Measurements from ENCODE around the gene GNAO1.

Gene GNAO1

DNA sequence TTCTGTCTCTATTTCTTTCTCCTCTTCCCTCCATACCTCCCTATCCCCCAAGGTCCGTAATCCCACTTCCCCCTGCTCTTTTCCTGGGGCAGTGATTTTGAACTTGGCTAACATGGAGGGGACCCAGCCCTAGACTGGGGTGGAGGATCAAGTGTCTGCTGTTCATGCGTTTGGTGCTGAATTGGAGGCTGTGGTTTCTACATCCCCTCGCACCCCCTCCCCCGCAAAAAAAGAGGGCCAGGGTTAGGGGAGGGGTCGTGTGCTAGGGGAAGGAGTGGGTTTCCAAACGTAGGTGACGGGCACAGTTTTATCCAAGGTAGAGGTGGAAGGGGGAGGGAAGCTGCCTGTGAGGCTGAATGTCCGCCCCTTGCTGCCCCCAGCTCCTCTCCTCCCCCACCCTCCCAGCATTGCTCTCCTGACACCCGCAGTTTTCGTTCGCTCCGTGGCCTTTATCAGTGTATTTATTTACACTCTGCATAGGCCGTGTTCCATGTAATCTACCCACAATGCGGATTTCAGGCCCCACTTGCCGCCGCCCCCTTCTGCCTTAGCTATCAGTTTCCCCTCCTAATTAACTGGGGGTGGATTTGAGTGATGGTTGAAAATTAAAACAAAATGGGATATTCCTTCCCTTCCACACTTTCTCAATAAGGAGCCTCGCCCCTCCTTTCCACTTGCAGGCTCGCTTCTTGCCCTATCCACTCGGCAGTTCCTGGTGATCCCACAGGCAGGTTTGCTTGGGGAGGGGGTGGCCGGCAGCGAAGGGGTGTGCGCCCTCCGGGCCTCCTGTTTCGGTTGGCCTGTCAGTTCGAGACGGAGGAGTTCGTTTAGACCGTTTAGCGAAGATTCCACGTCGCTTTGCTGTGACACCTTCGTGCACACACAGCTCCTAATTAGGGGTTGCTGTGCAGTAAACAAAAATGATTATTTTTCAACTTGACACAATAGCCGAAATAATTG, 2.0 kb downstream of the GNAO1 start:
- ChIA-PET POLR2A (interaction anchor here (1.5 kb wide), 1 partner anchor 53 kb away, joined by 3 read pairs; no protein-coding TSS in a partner anchor), CTCF (interaction anchor here (1.4 kb wide), 1 partner anchor 163 kb away, joined by 3 read pairs; no protein-coding TSS in a partner anchor)
- DNase-seq (ENCODE audit: extremely low spot score): no peak
- no peak for TF ChIP-seq TARDBP (IDR thresholded peaks at IDR 0.05)
- TF ChIP-seq, protein P1, sequence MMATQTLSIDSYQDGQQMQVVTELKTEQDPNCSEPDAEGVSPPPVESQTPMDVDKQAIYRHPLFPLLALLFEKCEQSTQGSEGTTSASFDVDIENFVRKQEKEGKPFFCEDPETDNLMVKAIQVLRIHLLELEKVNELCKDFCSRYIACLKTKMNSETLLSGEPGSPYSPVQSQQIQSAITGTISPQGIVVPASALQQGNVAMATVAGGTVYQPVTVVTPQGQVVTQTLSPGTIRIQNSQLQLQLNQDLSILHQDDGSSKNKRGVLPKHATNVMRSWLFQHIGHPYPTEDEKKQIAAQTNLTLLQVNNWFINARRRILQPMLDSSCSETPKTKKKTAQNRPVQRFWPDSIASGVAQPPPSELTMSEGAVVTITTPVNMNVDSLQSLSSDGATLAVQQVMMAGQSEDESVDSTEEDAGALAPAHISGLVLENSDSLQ (IDR thresholded peaks at IDR 0.05): no peak
- no peak for TF ChIP-seq ELF4 (IDR thresholded peaks at IDR 0.05)
- TF ChIP-seq ZNF384 (IDR thresholded peaks at IDR 0.05): no peak
- TF ChIP-seq HDGF (IDR thresholded peaks at IDR 0.05; ENCODE audit: borderline replicate concordance): no peak
- TF ChIP-seq FOXK2 (IDR thresholded peaks at IDR 0.05): no peak
- TF ChIP-seq CTBP1 (IDR thresholded peaks at IDR 0.05; ENCODE audit: borderline replicate concordance): no peak
- TF ChIP-seq BHLHE40 (IDR thresholded peaks at IDR 0.05; ENCODE audit: borderline replicate concordance): no peak
- no peak for TF ChIP-seq FOXA1 (IDR thresholded peaks at IDR 0.05)
- no peak for TF ChIP-seq SP1 (IDR thresholded peaks at IDR 0.05)
- TF ChIP-seq FOXM1 (IDR thresholded peaks at IDR 0.05; ENCODE audit: borderline replicate concordance): no peak
- no peak for TF ChIP-seq NFRKB (IDR thresholded peaks at IDR 0.05)
- TF ChIP-seq ARNT (IDR thresholded peaks at IDR 0.05): no peak

DNA sequence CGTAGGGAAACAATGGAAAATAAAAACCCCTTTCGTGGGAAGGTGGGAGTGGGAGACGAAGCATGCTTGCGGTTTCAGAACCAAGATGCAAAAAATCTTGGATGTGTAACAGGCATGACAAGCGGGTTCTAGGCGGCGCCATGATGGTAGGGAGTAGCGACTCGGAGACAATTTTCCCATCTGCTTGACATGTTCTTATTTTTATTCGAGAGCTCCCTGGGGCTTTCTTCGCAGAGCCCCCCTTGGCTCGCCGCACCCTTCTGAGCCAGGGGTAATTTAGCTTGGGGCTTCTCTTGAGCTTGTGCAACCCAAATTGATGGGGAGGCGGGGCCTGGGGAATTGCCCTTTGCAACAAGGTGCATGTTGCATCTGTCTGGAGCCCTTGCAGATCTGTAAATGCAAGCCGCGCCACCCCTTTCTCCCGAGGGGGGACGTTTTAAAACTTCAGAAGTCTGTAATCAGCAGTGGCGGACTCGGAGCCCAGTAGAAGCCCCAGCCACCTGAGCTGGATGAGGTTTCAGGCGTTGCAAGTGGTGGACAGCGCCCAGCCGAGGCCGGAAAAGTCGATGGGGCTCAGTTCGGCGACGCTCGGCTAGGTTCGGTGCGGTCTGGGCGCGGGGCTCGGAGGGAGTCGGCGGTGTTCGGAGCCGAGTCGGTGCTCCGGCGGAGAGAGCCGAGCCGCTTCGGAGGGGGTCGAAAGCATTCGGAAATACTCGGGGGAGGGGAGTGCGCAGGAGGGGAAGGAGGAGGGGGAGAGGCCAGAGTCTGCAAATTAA, 2.9 kb downstream of the GNAO1 start:
- peak; percentile 97 for DNase-seq (ENCODE audit: extremely low spot score)
- ChIA-PET POLR2A (no interaction called here), CTCF (interaction anchor here (1.4 kb wide), 1 partner anchor 162 kb away, joined by 3 read pairs; no protein-coding TSS in a partner anchor)
- TF ChIP-seq SP1 (IDR thresholded peaks at IDR 0.05) (no peak), HDGF (IDR thresholded peaks at IDR 0.05; ENCODE audit: borderline replicate concordance) (no peak), LEF1 (IDR thresholded peaks at IDR 0.05; ENCODE audit: borderline replicate concordance) (no peak)
- TF ChIP-seq, protein P1 (IDR thresholded peaks at IDR 0.05): peak; percentile 41; the same call in 1 of the 2 replicates

DNA sequence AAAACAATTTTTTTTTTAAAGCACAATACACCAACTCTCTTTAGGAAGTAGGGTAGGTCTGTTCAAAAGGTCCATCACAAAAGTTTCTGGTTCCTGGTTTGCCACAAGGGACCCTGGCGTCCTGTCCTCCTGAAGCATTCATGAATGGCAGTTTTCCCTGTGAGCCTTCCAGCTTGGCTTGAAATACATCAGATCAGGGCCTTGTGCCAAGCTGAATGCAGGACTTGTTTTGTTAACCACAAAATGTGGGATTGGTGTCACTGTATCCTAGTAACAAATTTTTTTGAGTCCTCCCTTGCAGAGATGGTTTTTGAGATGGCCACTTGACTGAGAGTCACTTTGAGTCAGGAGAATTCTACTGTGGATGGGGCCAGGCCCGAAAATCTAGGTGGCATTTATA, 3.9 kb downstream of the GNAO1 start:
- no peak for DNase-seq (ENCODE audit: extremely low spot score)
- POLR2A ChIA-PET: no interaction called here
- CTCF ChIA-PET: no interaction called here
- TF ChIP-seq ELF4 (IDR thresholded peaks at IDR 0.05) (no peak), ZNF384 (IDR thresholded peaks at IDR 0.05) (no peak), CTBP1 (IDR thresholded peaks at IDR 0.05; ENCODE audit: borderline replicate concordance) (no peak), NFRKB (IDR thresholded peaks at IDR 0.05) (no peak), FOXK2 (IDR thresholded peaks at IDR 0.05) (no peak), BHLHE40 (IDR thresholded peaks at IDR 0.05; ENCODE audit: borderline replicate concordance) (no peak), TARDBP (IDR thresholded peaks at IDR 0.05) (no peak), FOXA1 (IDR thresholded peaks at IDR 0.05) (no peak), SUZ12 (IDR thresholded peaks at IDR 0.05) (no peak), SP1 (IDR thresholded peaks at IDR 0.05) (no peak), L3MBTL2 (conservative IDR thresholded peaks at IDR 0.05) (no peak), HDGF (IDR thresholded peaks at IDR 0.05; ENCODE audit: borderline replicate concordance) (no peak), ARNT (IDR thresholded peaks at IDR 0.05) (no peak), FOXM1 (IDR thresholded peaks at IDR 0.05; ENCODE audit: borderline replicate concordance) (no peak), LEF1 (IDR thresholded peaks at IDR 0.05; ENCODE audit: borderline replicate concordance) (no peak)
- TF ChIP-seq, protein P1 (IDR thresholded peaks at IDR 0.05): no peak

DNA sequence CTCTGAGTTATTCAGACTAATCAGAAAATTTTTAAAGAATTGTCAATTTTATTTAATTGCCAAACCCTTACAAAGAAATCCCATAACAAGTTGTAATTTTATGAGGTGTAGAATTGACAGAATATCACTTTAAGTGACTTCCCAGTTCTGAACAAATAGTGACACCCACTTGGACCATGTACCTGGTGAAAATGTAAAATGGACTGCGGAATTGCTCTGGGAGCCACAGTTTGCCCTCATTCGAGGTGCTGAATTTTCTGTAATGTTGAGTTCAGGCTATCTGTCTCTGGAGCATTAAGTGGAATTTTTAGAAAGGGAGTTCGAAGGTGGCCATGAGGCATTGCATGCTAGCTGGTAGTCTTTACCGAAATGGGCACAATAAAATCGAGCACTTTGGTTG, 5.1 kb downstream of the GNAO1 start:
- CTCF ChIA-PET: no interaction called here
- POLR2A ChIA-PET: no interaction called here
- TF ChIP-seq, protein P1 (IDR thresholded peaks at IDR 0.05): no peak
- TF ChIP-seq SP1 (IDR thresholded peaks at IDR 0.05): no peak
- no peak for TF ChIP-seq BHLHE40 (IDR thresholded peaks at IDR 0.05; ENCODE audit: borderline replicate concordance)
- no peak for DNase-seq (ENCODE audit: extremely low spot score)

DNA sequence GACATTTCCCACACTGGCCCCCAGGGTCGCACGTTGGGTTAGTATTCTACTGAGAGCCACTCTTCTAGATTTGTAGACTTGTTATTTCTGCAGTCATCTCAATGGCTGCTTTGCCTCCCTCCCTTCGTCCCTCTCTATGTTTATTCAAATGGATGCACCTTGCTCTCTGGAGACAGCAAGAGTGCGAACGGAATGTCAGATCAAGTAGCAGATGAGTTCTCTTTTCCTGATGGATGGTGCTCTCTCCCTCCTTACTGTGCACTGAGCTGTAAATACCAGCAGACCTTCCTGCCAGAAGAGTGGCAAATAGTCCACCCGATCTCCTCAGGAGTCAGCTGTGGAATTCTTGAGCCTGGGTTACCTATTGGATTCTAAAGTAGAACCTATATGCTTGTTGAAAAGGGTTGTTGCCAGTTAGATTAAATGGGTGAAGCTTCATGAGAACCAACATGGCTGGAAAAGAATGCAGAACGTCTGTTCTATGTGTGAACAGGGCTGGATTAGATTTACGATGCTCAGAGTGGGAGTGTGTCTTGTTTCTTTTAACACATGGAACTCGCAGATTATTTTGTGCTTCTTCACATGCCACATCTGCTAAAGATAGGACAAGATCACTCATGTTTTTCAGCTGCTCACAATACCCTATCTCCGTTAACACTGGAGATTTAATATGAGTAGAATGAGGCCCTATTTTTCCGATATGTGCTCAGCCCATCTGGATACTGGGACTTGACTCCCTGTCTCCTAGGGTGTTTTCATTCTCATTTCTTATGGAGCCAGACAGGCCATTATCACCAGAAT, 6.1 kb downstream of the GNAO1 start:
- ChIA-PET POLR2A (no interaction called here), CTCF (no interaction called here)
- no peak for DNase-seq (ENCODE audit: extremely low spot score)
- TF ChIP-seq FOXA1 (IDR thresholded peaks at IDR 0.05) (no peak), SUZ12 (IDR thresholded peaks at IDR 0.05) (no peak), FOXM1 (IDR thresholded peaks at IDR 0.05; ENCODE audit: borderline replicate concordance) (no peak), CTBP1 (IDR thresholded peaks at IDR 0.05; ENCODE audit: borderline replicate concordance) (no peak), ELF4 (IDR thresholded peaks at IDR 0.05) (no peak), L3MBTL2 (conservative IDR thresholded peaks at IDR 0.05) (no peak), SP1 (IDR thresholded peaks at IDR 0.05) (no peak), NFRKB (IDR thresholded peaks at IDR 0.05) (no peak), ZNF384 (IDR thresholded peaks at IDR 0.05) (no peak), BHLHE40 (IDR thresholded peaks at IDR 0.05; ENCODE audit: borderline replicate concordance) (no peak), FOXK2 (IDR thresholded peaks at IDR 0.05) (no peak)
- TF ChIP-seq, protein P1 (IDR thresholded peaks at IDR 0.05): no peak
